Parathyroid adenoma (tissue), 2 donors: ENCODE results near the gene ROM1.

ENCODE experiments used
- H2AFZ ChIP-seq: fragments of 300-600 bp; sonication (generic); one replicate; pipeline ENCODE4 v1.7.0; 2017; ENCODE audit warnings: antibody characterized with exemption, mild to moderate bottlenecking
- H3K27ac ChIP-seq: fragments of 300-600 bp; sonication (generic); one replicate; pipeline ENCODE4 v1.7.0; 2017
- H3K27me3 ChIP-seq: fragments of 300-600 bp; sonication (generic); one replicate; pipeline ENCODE4 v1.7.0; 2017; ENCODE audit warnings: low read length; ENCODE audit not compliant: control insufficient read depth, insufficient read depth
- H3K36me3 ChIP-seq: fragments of 300-600 bp; sonication (generic); one replicate; pipeline ENCODE4 v1.7.0; 2017; ENCODE audit warnings: low read length; ENCODE audit not compliant: control insufficient read depth, insufficient read depth
- H3K4me1 ChIP-seq: fragments of 300-600 bp; sonication (generic); one replicate; pipeline ENCODE4 v1.7.0; 2017; ENCODE audit warnings: control low read depth
- H3K4me2 ChIP-seq: fragments of 300-600 bp; sonication (generic); one replicate; pipeline ENCODE4 v1.7.0; 2017; ENCODE audit warnings: low read length
- H3K4me3 ChIP-seq: fragments of 300-600 bp; sonication (generic); one replicate; pipeline ENCODE4 v1.7.0; 2017; ENCODE audit warnings: low read depth, low read length
- H3K79me2 ChIP-seq: fragments of 300-600 bp; sonication (generic); one replicate; pipeline ENCODE4 v1.7.0; 2017; ENCODE audit warnings: control low read depth
- H3K9ac ChIP-seq: fragments of 300-600 bp; sonication (generic); one replicate; pipeline ENCODE4 v1.7.0; 2017; ENCODE audit warnings: mild to moderate bottlenecking
- H3K9me3 ChIP-seq: fragments of 300-600 bp; sonication (generic); one replicate; pipeline ENCODE4 v1.7.0; 2017; ENCODE audit warnings: low read length; ENCODE audit not compliant: control insufficient read depth
- TF ChIP-seq, protein P1 (sequence below): fragments of 300-600 bp; sonication (generic); IDR thresholded peaks from one replicate; pipeline ENCODE4 v1.7.0; 2017; ENCODE audit warnings: antibody characterized with exemption, mild to moderate bottlenecking
- donor health status: primary hyperparathyroidism.

ROM1 gene

DNA sequence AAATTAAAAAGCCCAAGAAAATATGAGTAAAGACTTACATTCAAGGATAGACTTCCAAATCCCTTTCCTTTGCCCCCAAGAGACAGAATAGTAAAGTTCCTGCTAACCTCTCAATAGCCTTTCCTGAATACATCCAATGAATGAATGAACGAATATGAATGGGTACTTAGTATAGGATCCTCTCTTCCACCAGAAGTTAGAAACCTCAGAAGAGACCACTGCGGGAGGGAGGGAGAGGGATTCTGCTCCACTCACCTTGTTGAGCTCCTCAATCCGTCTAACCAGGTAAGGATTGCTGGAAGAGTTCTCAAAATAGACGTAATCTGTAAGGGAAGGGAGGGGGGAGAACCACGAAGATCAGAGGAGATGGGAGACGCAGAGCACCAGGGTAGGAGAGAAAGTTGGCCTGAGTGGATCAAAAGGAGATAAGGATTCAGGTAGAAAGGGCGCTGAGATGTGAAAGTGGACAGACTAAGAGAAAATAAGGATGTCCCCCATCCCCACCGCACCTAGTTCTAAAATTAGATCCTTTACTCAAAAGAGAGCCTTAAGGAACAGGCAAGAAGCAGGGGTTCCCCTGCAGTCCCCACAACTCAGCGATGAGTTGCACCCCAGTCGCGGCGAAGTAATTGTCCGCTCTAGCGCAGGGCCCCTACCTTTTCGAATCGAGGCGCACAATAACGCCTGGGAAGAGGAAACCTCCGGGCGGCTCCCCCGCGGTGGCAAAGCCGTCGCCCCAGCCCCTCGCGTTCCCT, 12.5 kb upstream of the ROM1 start:
- Histone ChIP-seq H3K4me2 (peak overlapping the region; percentile 74), H3K9me3 (no peaks in the 10 kb centered on the region), H3K36me3 (no peaks in the 10 kb centered on the region), H2AFZ (peak overlapping the region; percentile 83), H3K9ac (peak overlapping the region; percentile 31), H3K27ac (peak overlapping the region; percentile 89), H3K4me3 (peak overlapping the region; percentile 88), H3K4me1 (no peaks in the 10 kb centered on the region), H3K79me2 (no peaks in the 10 kb centered on the region), H3K27me3 (no peaks in the 10 kb centered on the region)
- TF ChIP-seq, protein P1, sequence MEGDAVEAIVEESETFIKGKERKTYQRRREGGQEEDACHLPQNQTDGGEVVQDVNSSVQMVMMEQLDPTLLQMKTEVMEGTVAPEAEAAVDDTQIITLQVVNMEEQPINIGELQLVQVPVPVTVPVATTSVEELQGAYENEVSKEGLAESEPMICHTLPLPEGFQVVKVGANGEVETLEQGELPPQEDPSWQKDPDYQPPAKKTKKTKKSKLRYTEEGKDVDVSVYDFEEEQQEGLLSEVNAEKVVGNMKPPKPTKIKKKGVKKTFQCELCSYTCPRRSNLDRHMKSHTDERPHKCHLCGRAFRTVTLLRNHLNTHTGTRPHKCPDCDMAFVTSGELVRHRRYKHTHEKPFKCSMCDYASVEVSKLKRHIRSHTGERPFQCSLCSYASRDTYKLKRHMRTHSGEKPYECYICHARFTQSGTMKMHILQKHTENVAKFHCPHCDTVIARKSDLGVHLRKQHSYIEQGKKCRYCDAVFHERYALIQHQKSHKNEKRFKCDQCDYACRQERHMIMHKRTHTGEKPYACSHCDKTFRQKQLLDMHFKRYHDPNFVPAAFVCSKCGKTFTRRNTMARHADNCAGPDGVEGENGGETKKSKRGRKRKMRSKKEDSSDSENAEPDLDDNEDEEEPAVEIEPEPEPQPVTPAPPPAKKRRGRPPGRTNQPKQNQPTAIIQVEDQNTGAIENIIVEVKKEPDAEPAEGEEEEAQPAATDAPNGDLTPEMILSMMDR: no peak

- Histone ChIP-seq H3K4me2 (peak overlapping the region; percentile 74), H3K4me3 (peak overlapping the region; percentile 88), H3K9ac (peak overlapping the region; percentile 31), H3K4me1 (no peaks in the 10 kb centered on the region), H3K36me3 (no peaks in the 10 kb centered on the region), H3K27ac (peak overlapping the region; percentile 89), H3K79me2 (no peaks in the 10 kb centered on the region), H3K9me3 (no peaks in the 10 kb centered on the region), H3K27me3 (no peaks in the 10 kb centered on the region), H2AFZ (peak overlapping the region; percentile 83)
- TF ChIP-seq, protein P1: no peak
Measured at GRCh38 chr11:62601122-62601371, 12.0 kb upstream of the ROM1 start.

GRCh38 chr11:62601372-62602140, 11.5 kb upstream of the ROM1 start, which contains the start of gene MTA2:
Gene MTA2 (minus strand): TSS chr11:62601865. CDS start chr11:62601450, 415 bp downstream.
- Histone ChIP-seq H3K27me3 (no peaks in the 10 kb centered on the region), H3K4me1 (no peaks in the 10 kb centered on the region), H3K4me3 (peak within 1 kb of the TSS; percentile 88), H3K4me2 (peak within 1 kb of the TSS; percentile 85), H3K79me2 (no peaks in the 10 kb centered on the region), H3K36me3 (no peaks in the 10 kb centered on the region), H3K9me3 (no peaks in the 10 kb centered on the region), H3K9ac (peak within 1 kb of the TSS; percentile 31), H3K27ac (peak within 1 kb of the TSS; percentile 89), H2AFZ (peak within 1 kb of the TSS; percentile 83)
- TF ChIP-seq, protein P1: no peak

- H3K4me2 ChIP-seq: peak overlapping the region; percentile 85
- no peak overlapping the region for H3K27ac ChIP-seq
- TF ChIP-seq, protein P1: no peak
- H2AFZ ChIP-seq: peak overlapping the region; percentile 83
- no peaks in the 10 kb centered on the region for H3K36me3 ChIP-seq
- H3K4me1 ChIP-seq: no peaks in the 10 kb centered on the region
- H3K9ac ChIP-seq: no peak overlapping the region
- no peaks in the 10 kb centered on the region for H3K79me2 ChIP-seq
- H3K9me3 ChIP-seq: no peaks in the 10 kb centered on the region
- no peaks in the 10 kb centered on the region for H3K27me3 ChIP-seq
- H3K4me3 ChIP-seq: peak overlapping the region; percentile 88
Measured at GRCh38 chr11:62602141-62603071, 10.7 kb upstream of the ROM1 start.
